HEK293 (cell line): ENCODE results near the gene RASA2.

Experiments
- CTCF ChIA-PET: fragments of 350-600 bp; formaldehyde crosslinking; extraction: SDS; loops from one replicate; lab custom pipeline; 2021; ENCODE audit warnings: antibody characterized with exemption; lab: Yijun Ruan, JAX
- POLR2A ChIA-PET: fragments of 300-600 bp; formaldehyde crosslinking; extraction: SDS; loops from one replicate; lab custom pipeline; 2020; ENCODE audit warnings: antibody characterized with exemption, inconsistent platforms; lab: Yijun Ruan, JAX
- H3K27ac ChIP-seq: fragments of 200-500 bp; sonication (Bioruptor generic); 2 replicates; pipeline ENCODE4 v1.5.1; 2014; ENCODE audit warnings: low read depth, low read length, control low read depth, inconsistent platforms; ENCODE audit errors: extremely low read depth
- H3K36me3 ChIP-seq, 2 experiments: fragments of 200-500 bp in 1 of 2; sonication (Bioruptor generic) in 1 of 2; 1 replicate in 1 of 2; 2 replicates in 1 of 2; pipeline ENCODE4 v1.5.1; 2014 to 2017; ENCODE audit warnings: inconsistent platforms in 2 of 2, low read length in 2 of 2; ENCODE audit not compliant: control insufficient read depth in 2 of 2, insufficient read depth in 1 of 2
- H3K4me1 ChIP-seq: fragments of 200-500 bp; sonication (Bioruptor generic); 2 replicates; pipeline ENCODE4 v1.5.1; 2014; ENCODE audit warnings: mild to moderate bottlenecking, low read length, inconsistent platforms; ENCODE audit not compliant: control insufficient read depth, insufficient read depth
- H3K4me3 ChIP-seq: 2 replicates; pipeline ENCODE4 v1.5.1; 2011; ENCODE audit warnings: low read depth, mild to moderate bottlenecking, control low read depth, low read length, moderate library complexity
- H3K9me3 ChIP-seq: fragments of 200-500 bp; sonication (Bioruptor generic); 2 replicates; pipeline ENCODE4 v1.5.1; 2014; ENCODE audit warnings: low read depth, low read length, inconsistent platforms; ENCODE audit not compliant: control insufficient read depth, insufficient read depth
- BCL11B ChIP-seq: fragments of 450-650 bp; formaldehyde crosslinking; IDR thresholded peaks from 2 replicates; pipeline ENCODE4 v1.5.1; 2016; ENCODE audit warnings: low read depth, missing biosample characterization, missing genetic modification characterization
- GLI4 ChIP-seq: fragments of 450-650 bp; formaldehyde crosslinking; IDR thresholded peaks from 2 replicates; pipeline ENCODE4 v1.5.1; 2016; ENCODE audit warnings: missing biosample characterization, missing genetic modification characterization
- HOXC10 ChIP-seq: sonication (generic); formaldehyde crosslinking; IDR thresholded peaks from 2 replicates; pipeline ENCODE4 v1.8.1; 2023; ENCODE audit warnings: mild to moderate bottlenecking, missing genetic modification reagents
- KLF1 ChIP-seq: fragments of 450-650 bp; formaldehyde crosslinking; IDR thresholded peaks from 2 replicates; pipeline ENCODE4 v1.5.1; 2016; ENCODE audit warnings: missing biosample characterization, missing genetic modification characterization
- KLF16 ChIP-seq: fragments of 450-650 bp; formaldehyde crosslinking; IDR thresholded peaks from 2 replicates; pipeline ENCODE4 v1.5.1; 2017; ENCODE audit warnings: missing biosample characterization, missing genetic modification characterization
- OSR2 ChIP-seq: fragments of 450-650 bp; formaldehyde crosslinking; IDR thresholded peaks from 2 replicates; pipeline ENCODE4 v1.5.1; 2016; ENCODE audit warnings: missing biosample characterization, missing genetic modification characterization
- REPIN1 ChIP-seq: fragments of 450-650 bp; formaldehyde crosslinking; IDR thresholded peaks from 2 replicates; pipeline ENCODE4 v1.5.1; 2017; ENCODE audit warnings: missing biosample characterization, missing genetic modification characterization, low read depth
- SALL2 ChIP-seq: fragments of 450-650 bp; formaldehyde crosslinking; IDR thresholded peaks from 2 replicates; pipeline ENCODE4 v1.5.0; 2017; ENCODE audit warnings: missing biosample characterization, mild to moderate bottlenecking, missing genetic modification characterization, borderline replicate concordance
- SP2 ChIP-seq: fragments of 450-650 bp; formaldehyde crosslinking; IDR thresholded peaks from 2 replicates; pipeline ENCODE4 v1.5.1; 2016; ENCODE audit warnings: missing biosample characterization, missing genetic modification characterization
- ZEB2 ChIP-seq: fragments of 450-650 bp; formaldehyde crosslinking; IDR thresholded peaks from 2 replicates; pipeline ENCODE4 v1.5.1; 2016; ENCODE audit warnings: missing biosample characterization, missing genetic modification characterization
- ZNF140 ChIP-seq: fragments of 450-650 bp; formaldehyde crosslinking; IDR thresholded peaks from 2 replicates; pipeline ENCODE4 v1.5.1; 2016; ENCODE audit warnings: missing biosample characterization, missing genetic modification characterization
- ZNF157 ChIP-seq: fragments of 450-650 bp; formaldehyde crosslinking; IDR thresholded peaks from 2 replicates; pipeline ENCODE4 v1.5.1; 2016; ENCODE audit warnings: missing biosample characterization, missing genetic modification characterization
- ZNF202 ChIP-seq: fragments of 450-650 bp; formaldehyde crosslinking; IDR thresholded peaks from 2 replicates; pipeline ENCODE4 v1.5.1; 2016; ENCODE audit warnings: missing biosample characterization, missing genetic modification characterization, borderline replicate concordance
- ZNF324 ChIP-seq: fragments of 450-650 bp; formaldehyde crosslinking; IDR thresholded peaks from 2 replicates; pipeline ENCODE4 v1.5.1; 2016; ENCODE audit warnings: missing biosample characterization, missing genetic modification characterization
- ZNF473 ChIP-seq: fragments of 450-650 bp; formaldehyde crosslinking; IDR thresholded peaks from 2 replicates; pipeline ENCODE4 v1.5.1; 2017; ENCODE audit warnings: missing biosample characterization, missing genetic modification characterization
- ZNF48 ChIP-seq: fragments of 450-650 bp; formaldehyde crosslinking; IDR thresholded peaks from 2 replicates; pipeline ENCODE4 v1.5.1; 2016; ENCODE audit warnings: missing biosample characterization, missing genetic modification characterization
- ZNF561 ChIP-seq: fragments of 450-650 bp; IDR thresholded peaks from 2 replicates; pipeline ENCODE4 v1.5.1; 2018; ENCODE audit warnings: missing biosample characterization, missing genetic modification characterization, borderline replicate concordance
- ZNF596 ChIP-seq: fragments of 450-650 bp; IDR thresholded peaks from 2 replicates; pipeline ENCODE4 v1.5.0; 2018; ENCODE audit warnings: missing biosample characterization, mild to moderate bottlenecking, missing genetic modification characterization, moderate library complexity
- ZNF654 ChIP-seq: fragments of 450-650 bp; formaldehyde crosslinking; IDR thresholded peaks from 2 replicates; pipeline ENCODE4 v1.5.1; 2016; ENCODE audit warnings: low read depth, missing biosample characterization, missing genetic modification characterization
- ZNF76 ChIP-seq: fragments of 450-650 bp; formaldehyde crosslinking; IDR thresholded peaks from 2 replicates; pipeline ENCODE4; 2016; ENCODE audit warnings: low read depth, missing biosample characterization, missing genetic modification characterization, borderline replicate concordance
- ZNF777 ChIP-seq: fragments of 450-650 bp; formaldehyde crosslinking; IDR thresholded peaks from 2 replicates; pipeline ENCODE4 v1.5.1; 2017; ENCODE audit warnings: missing biosample characterization, missing genetic modification characterization, borderline replicate concordance
- ZNF785 ChIP-seq: fragments of 450-650 bp; formaldehyde crosslinking; IDR thresholded peaks from 2 replicates; pipeline ENCODE4 v1.5.1; 2016; ENCODE audit warnings: missing biosample characterization, missing genetic modification characterization
- ZSCAN16 ChIP-seq: fragments of 450-650 bp; formaldehyde crosslinking; IDR thresholded peaks from 2 replicates; pipeline ENCODE4 v1.5.1; 2016; ENCODE audit warnings: missing biosample characterization, missing genetic modification characterization
- ZXDB ChIP-seq: fragments of 450-650 bp; formaldehyde crosslinking; IDR thresholded peaks from 2 replicates; pipeline ENCODE4 v1.5.1; 2016; ENCODE audit warnings: missing biosample characterization, missing genetic modification characterization
- TF ChIP-seq, protein P1 (sequence below): fragments of 450-650 bp; formaldehyde crosslinking; IDR thresholded peaks from 2 replicates; pipeline ENCODE4 v1.5.1; 2017; ENCODE audit warnings: missing biosample characterization, mild to moderate bottlenecking, missing genetic modification characterization, moderate library complexity
- TF ChIP-seq, protein P2 (sequence below): fragments of 450-650 bp; formaldehyde crosslinking; IDR thresholded peaks from 2 replicates; pipeline ENCODE4 v1.5.0; 2017; ENCODE audit warnings: missing biosample characterization, missing genetic modification characterization, borderline replicate concordance
- TF ChIP-seq, protein P3 (sequence below): sonication (generic); formaldehyde crosslinking; IDR thresholded peaks from 2 replicates; pipeline ENCODE4 v1.8.1; 2022; ENCODE audit warnings: mild to moderate bottlenecking, moderate library complexity, missing genetic modification reagents
- TF ChIP-seq, protein P4 (sequence below): fragments of 450-650 bp; formaldehyde crosslinking; IDR thresholded peaks from 2 replicates; pipeline ENCODE4 v1.5.1; 2016; ENCODE audit warnings: missing biosample characterization, missing genetic modification characterization
- TF ChIP-seq, protein P5 (sequence below): fragments of 450-650 bp; formaldehyde crosslinking; optimal IDR thresholded peaks from 2 replicates; pipeline ENCODE3; 2016; ENCODE audit warnings: missing biosample characterization, mild to moderate bottlenecking, missing genetic modification characterization

RASA2 gene

DNA sequence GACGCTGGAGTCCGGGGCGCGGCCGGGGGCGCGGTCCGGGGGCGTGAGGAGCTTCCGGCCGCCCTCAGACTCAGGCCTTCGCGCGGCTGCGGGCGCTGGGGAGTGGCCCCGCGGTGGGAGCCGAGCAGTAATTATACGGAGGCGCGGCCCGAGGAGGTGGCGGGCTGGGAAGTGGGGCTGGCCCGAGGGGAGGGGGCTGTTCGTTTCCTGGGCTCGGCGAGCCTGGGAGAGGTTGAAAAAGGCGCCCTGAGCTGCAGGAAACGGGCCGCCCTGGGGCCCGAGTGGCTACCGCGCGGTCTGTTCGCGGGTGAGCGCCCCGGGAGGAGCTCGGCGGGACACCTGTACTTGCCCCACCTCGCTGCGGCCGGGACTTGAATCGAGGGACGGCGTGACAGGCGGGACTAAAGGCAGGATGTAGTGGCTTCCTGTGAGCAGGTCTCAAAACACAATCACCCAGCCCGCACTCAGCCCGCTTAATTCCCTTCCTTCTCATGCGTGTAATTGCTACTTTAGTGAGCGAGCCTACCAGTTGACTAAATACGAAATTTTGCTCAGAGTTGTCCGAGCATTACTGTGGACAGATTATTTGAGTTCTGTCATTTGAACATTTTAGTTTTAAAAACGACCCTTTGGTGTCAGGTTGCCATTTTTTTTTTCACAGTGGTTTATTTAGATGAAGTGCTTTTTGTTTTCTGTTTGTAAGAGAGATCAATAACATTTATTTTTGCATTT lies 860 bp downstream of the RASA2 start:
- no peaks in the 10 kb centered on the region for H3K36me3 ChIP-seq
- H3K9me3 ChIP-seq = no peaks in the 10 kb centered on the region
- POLR2A ChIA-PET = interaction anchor here (0.8 to 1.2 kb wide), 3 partner anchors 10 to 27 kb away, joined by 3 to 4 read pairs (median 3); no protein-coding TSS in a partner anchor
- H3K4me1 ChIP-seq = peaks cover 7% of the 10 kb centered on the region
- peak overlapping the region; percentile 87 for H3K4me3 ChIP-seq
- H3K27ac ChIP-seq = peak overlapping the region; percentile 93
- CTCF ChIA-PET = interaction anchor here (0.6 to 1.1 kb wide), 3 partner anchors 27 to 942 kb away, joined by 3 read pairs; no protein-coding TSS in a partner anchor
- TF ChIP-seq ZNF140 (no peak), ZNF473 (tag by site-specific recombination) (no peak), KLF16 (tag by site-specific recombination) (peak; percentile 86; the same call in 1 of the 2 replicates), SP2 (tag by site-specific recombination) (peak; percentile 89), OSR2 (tag by site-specific recombination) (peak; percentile 67), KLF1 (tag by site-specific recombination) (peak; percentile 79), GLI4 (tag by site-specific recombination) (no peak), SALL2 (tag by site-specific recombination) (no peak), ZNF157 (tag by site-specific recombination) (no peak), ZEB2 (peak; percentile 83), ZNF202 (tag by site-specific recombination) (no peak), ZNF48 (tag by site-specific recombination) (no peak), ZNF324 (0 out of 2 replicates have a peak, but pooled peaks have one; percentile 48), ZNF654 (tag by site-specific recombination) (no peak), ZSCAN16 (no peak), ZNF777 (tag by site-specific recombination) (no peak), ZNF561 (tag by site-specific recombination) (peak; percentile 56; the same call in 1 of the 2 replicates), ZXDB (tag by site-specific recombination) (0 out of 2 replicates have a peak, but pooled peaks have one; percentile 37), ZNF785 (no peak), ZNF76 (peak; percentile 60; the same call in 1 of the 2 replicates), ZNF596 (tag by site-specific recombination) (peak; percentile 19; the same call in 1 of the 2 replicates), REPIN1 (tag by site-specific recombination) (no peak), HOXC10 (CRISPR knock-in tag) (0 out of 2 replicates have a peak, but pooled peaks have one; percentile 48), BCL11B (tag by site-specific recombination) (no peak)
- TF ChIP-seq, protein P1, sequence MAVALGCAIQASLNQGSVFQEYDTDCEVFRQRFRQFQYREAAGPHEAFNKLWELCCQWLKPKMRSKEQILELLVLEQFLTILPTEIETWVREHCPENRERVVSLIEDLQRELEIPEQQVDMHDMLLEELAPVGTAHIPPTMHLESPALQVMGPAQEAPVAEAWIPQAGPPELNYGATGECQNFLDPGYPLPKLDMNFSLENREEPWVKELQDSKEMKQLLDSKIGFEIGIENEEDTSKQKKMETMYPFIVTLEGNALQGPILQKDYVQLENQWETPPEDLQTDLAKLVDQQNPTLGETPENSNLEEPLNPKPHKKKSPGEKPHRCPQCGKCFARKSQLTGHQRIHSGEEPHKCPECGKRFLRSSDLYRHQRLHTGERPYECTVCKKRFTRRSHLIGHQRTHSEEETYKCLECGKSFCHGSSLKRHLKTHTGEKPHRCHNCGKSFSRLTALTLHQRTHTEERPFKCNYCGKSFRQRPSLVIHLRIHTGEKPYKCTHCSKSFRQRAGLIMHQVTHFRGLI (tag by site-specific recombination) = peak; percentile 54
- TF ChIP-seq, protein P2, sequence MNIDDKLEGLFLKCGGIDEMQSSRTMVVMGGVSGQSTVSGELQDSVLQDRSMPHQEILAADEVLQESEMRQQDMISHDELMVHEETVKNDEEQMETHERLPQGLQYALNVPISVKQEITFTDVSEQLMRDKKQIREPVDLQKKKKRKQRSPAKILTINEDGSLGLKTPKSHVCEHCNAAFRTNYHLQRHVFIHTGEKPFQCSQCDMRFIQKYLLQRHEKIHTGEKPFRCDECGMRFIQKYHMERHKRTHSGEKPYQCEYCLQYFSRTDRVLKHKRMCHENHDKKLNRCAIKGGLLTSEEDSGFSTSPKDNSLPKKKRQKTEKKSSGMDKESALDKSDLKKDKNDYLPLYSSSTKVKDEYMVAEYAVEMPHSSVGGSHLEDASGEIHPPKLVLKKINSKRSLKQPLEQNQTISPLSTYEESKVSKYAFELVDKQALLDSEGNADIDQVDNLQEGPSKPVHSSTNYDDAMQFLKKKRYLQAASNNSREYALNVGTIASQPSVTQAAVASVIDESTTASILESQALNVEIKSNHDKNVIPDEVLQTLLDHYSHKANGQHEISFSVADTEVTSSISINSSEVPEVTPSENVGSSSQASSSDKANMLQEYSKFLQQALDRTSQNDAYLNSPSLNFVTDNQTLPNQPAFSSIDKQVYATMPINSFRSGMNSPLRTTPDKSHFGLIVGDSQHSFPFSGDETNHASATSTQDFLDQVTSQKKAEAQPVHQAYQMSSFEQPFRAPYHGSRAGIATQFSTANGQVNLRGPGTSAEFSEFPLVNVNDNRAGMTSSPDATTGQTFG = no peak
- TF ChIP-seq, protein P3, sequence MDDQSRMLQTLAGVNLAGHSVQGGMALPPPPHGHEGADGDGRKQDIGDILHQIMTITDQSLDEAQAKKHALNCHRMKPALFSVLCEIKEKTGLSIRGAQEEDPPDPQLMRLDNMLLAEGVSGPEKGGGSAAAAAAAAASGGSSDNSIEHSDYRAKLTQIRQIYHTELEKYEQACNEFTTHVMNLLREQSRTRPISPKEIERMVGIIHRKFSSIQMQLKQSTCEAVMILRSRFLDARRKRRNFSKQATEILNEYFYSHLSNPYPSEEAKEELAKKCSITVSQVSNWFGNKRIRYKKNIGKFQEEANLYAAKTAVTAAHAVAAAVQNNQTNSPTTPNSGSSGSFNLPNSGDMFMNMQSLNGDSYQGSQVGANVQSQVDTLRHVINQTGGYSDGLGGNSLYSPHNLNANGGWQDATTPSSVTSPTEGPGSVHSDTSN (CRISPR knock-in tag) = no peak
- TF ChIP-seq, protein P4, sequence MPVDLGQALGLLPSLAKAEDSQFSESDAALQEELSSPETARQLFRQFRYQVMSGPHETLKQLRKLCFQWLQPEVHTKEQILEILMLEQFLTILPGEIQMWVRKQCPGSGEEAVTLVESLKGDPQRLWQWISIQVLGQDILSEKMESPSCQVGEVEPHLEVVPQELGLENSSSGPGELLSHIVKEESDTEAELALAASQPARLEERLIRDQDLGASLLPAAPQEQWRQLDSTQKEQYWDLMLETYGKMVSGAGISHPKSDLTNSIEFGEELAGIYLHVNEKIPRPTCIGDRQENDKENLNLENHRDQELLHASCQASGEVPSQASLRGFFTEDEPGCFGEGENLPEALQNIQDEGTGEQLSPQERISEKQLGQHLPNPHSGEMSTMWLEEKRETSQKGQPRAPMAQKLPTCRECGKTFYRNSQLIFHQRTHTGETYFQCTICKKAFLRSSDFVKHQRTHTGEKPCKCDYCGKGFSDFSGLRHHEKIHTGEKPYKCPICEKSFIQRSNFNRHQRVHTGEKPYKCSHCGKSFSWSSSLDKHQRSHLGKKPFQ (tag by site-specific recombination) = no peak
- TF ChIP-seq, protein P5, sequence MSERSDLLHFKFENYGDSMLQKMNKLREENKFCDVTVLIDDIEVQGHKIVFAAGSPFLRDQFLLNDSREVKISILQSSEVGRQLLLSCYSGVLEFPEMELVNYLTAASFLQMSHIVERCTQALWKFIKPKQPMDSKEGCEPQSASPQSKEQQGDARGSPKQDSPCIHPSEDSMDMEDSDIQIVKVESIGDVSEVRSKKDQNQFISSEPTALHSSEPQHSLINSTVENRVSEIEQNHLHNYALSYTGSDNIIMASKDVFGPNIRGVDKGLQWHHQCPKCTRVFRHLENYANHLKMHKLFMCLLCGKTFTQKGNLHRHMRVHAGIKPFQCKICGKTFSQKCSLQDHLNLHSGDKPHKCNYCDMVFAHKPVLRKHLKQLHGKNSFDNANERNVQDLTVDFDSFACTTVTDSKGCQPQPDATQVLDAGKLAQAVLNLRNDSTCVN (tag by site-specific recombination) = peak; percentile 91
